Hepatocyte (in vitro differentiated cells): ENCODE results near the gene INSL3.

Experiments used
- CTCF ChIP-seq: fragments of 200-600 bp; sonication (generic); IDR thresholded peaks from 2 replicates; pipeline ENCODE4 v1.5.1; 2016; ENCODE audit warnings: antibody characterized with exemption, mild to moderate bottlenecking; ENCODE audit not compliant: poor library complexity
- EZH2 ChIP-seq: fragments of 200-600 bp; sonication (generic); IDR thresholded peaks from 2 replicates; pipeline ENCODE4 v1.6.1; 2016; ENCODE audit warnings: antibody characterized with exemption, mild to moderate bottlenecking, borderline replicate concordance
- EZH2phosphoT487 ChIP-seq: fragments of 200-600 bp; sonication (generic); IDR thresholded peaks from one replicate; pipeline ENCODE4 v1.6.1; 2018; ENCODE audit warnings: antibody characterized with exemption, mild to moderate bottlenecking, low read depth, moderate library complexity; ENCODE audit not compliant: unreplicated experiment, severe bottlenecking

GRCh38 chr19:17854061-17854460 lies 32.7 kb upstream of the INSL3 start:
- TF ChIP-seq CTCF: no peak
- TF ChIP-seq EZH2: no peak
- no peak for TF ChIP-seq EZH2phosphoT487
